ENCODE results near the gene PCDHB5. TPM values are rescaled to one million over a fixed set of nuclear protein-coding genes. Genes with fewer than 3 reads are reported as not detected.
"Not testable (repeated sequence)": the region's sequence is repeated elsewhere in the genome, so short reads cannot be mapped to it uniquely, and the experiment has no call there.

PCDHB5 gene
- total and polyA plus RNA-seq, 2 of the 4 experiments (the other 2 are of a cell fraction), result 0.18 to 0.32 TPM

DNA sequence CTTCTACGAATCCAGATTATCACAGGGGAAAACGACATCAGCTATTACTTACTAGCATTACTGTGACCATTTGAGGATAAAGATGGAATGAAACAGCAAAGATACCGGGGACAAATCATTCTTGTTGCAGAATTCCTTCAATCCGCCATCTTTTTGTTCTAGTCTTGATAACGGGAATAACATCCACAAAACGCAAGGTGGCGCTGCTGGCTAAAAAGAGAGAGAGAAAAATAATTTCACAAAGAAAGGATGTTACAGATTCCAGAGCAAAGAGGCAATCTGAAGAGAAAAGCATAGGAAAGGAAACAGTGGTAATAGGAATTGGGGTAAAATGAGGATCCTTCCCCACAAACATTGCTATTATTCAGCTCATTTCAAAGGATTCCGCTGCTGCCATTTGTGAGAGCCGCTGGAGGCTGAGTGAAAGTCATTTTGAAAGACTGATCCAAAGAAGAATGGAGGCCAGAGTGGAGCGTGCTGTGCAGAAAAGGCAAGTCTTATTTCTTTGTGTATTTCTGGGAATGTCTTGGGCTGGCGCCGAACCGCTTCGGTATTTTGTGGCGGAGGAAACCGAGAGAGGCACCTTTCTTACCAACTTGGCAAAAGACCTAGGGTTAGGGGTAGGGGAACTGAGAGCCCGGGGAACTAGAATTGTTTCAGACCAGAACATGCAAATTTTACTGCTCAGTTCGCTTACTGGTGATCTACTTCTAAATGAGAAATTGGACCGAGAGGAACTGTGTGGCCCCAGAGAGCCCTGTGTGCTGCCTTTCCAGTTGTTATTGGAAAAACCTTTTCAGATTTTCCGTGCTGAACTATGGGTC is 37.6 kb downstream of the PCDHB5 start, which contains the start of gene PCDHB7 (continued):
- no peak for TF ChIP-seq SMC3 (IDR thresholded peaks at IDR 0.05; ENCODE audit: low read depth, low read length)

DNA sequence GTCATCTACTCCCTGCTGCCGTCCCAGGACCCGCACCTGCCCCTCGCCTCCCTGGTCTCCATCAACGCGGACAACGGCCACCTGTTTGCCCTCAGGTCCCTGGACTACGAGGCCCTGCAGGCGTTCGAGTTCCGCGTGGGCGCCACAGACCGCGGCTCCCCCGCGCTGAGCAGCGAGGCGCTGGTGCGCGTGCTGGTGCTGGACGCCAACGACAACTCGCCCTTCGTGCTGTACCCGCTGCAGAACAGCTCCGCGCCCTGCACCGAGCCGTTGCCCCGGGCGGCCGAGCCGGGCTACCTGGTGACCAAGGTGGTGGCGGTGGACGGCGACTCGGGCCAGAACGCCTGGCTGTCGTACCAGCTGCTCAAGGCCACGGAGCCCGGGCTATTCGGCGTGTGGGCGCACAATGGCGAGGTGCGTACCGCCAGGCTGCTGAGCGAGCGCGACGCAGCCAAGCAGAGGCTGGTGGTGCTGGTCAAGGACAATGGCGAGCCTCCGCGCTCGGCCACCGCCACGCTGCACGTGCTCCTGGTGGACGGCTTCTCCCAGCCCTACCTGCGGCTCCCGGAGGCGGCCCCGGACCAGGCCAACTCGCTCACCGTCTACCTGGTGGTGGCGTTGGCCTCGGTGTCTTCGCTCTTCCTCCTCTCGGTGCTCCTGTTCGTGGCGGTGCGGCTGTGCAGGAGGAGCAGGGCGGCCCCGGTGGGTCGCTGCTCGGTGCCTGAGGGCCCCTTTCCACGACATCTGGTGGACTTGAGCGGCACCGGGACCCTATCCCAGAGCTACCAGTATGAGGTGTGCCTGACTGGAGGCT is 39.5 kb downstream of the PCDHB5 start:
- DNase-seq; H3K4ac ChIP-seq (ENCODE audit: low read depth, low read length); H3K4me1 ChIP-seq (ENCODE audit: control insufficient read depth, insufficient read depth, low read length); H3K79me1 ChIP-seq (ENCODE audit: low read depth in 1 of 2, low read length in 2 of 2); intact Hi-C loops (cut with micrococcal nuclease); H3K18ac ChIP-seq (ENCODE audit: low read depth, low read length); H3K36me3 ChIP-seq (ENCODE audit: control insufficient read depth, insufficient read depth, low read length); H3K4me3 ChIP-seq (ENCODE audit: insufficient read depth, low read depth, low read length); H3K9ac ChIP-seq (ENCODE audit: low read depth, low read length); H3K14ac ChIP-seq (replicated peaks; ENCODE audit: low read depth, low read length); H2BK5ac ChIP-seq (ENCODE audit: low read depth, low read length, poor library complexity, severe bottlenecking); H3K23ac ChIP-seq (ENCODE audit: low read depth, low read length); H2BK120ac ChIP-seq (ENCODE audit: low read depth, low read length); H3K9me1 ChIP-seq (ENCODE audit: insufficient read depth, low read length); in situ Hi-C loops (cut with MboI; ENCODE audit: low sequenced_read_pairs); H2BK20ac ChIP-seq (ENCODE audit: low read depth, low read length); H3K4me2 ChIP-seq (ENCODE audit: low read depth, low read length); H2AFZ ChIP-seq (replicated peaks; ENCODE audit: low read length, poor library complexity); ATAC-seq (ENCODE audit: low read depth); H2AK9ac ChIP-seq (replicated peaks; ENCODE audit: low read depth, low read length, poor library complexity); CTCF ChIA-PET; H3K27me3 ChIP-seq (ENCODE audit: control insufficient read depth, insufficient read depth, low read length); BruUV-seq (replicated peaks); H3K56ac ChIP-seq (ENCODE audit: extremely low read depth, insufficient read depth, low read length); H3K27ac ChIP-seq (ENCODE audit: insufficient read depth, low read length); H4K91ac ChIP-seq (ENCODE audit: insufficient read depth, low read depth, low read length); H2AK5ac ChIP-seq (ENCODE audit: low read depth, low read length); dilution Hi-C loops (cut with HindIII; ENCODE audit: low sequenced_read_pairs, unreplicated experiment); H4K8ac ChIP-seq (ENCODE audit: low read depth in 2 of 2, low read length in 2 of 2); H4K20me1 ChIP-seq (ENCODE audit: insufficient read depth, low read length); H4K5ac ChIP-seq (ENCODE audit: low read depth, low read length); POLR2A ChIA-PET (ENCODE audit: unreplicated experiment); H2BK15ac ChIP-seq (ENCODE audit: low read depth, low read length): not testable (repeated sequence)
- 50% methylated on average over 25 of the region's 79 CpGs; no CpG with 5 or more reads in 1 of the 2 experiments for WGBS, 2 experiments (ENCODE audit: extremely low coverage in 2 of 2, insufficient read length in 1 of 2)
- H3K9me3 ChIP-seq (ENCODE audit: control insufficient read depth, insufficient read depth, low read length), result peaks cover 15% of the 10 kb centered on the region; the same call in 1 of the 2 replicates
